ENCODE measurements around the gene PNRC2.
"Not testable (repeated sequence)": the region's sequence is repeated elsewhere in the genome, so short reads cannot be mapped to it uniquely, and the experiment has no call there.

Gene PNRC2

GRCh38 chr1:24008574-24009184 lies 49.1 kb downstream of the PNRC2 start:
- not testable (repeated sequence) for DNase-seq; H3K4me1 ChIP-seq (ENCODE audit: control insufficient read depth in 1 of 2, insufficient read depth in 2 of 2, low read length in 2 of 2); H2BK12ac ChIP-seq (ENCODE audit: low read length); H3K9ac ChIP-seq (ENCODE audit: low read length); H4K8ac ChIP-seq (ENCODE audit: low read depth, low read length); H2AFZ ChIP-seq (ENCODE audit: insufficient read depth, low read length, poor library complexity); H3K9me3 ChIP-seq (ENCODE audit: insufficient read depth, low read depth, low read length); H3K4me2 ChIP-seq (ENCODE audit: low read length); H4K91ac ChIP-seq (ENCODE audit: low read depth, low read length); H3K4ac ChIP-seq (ENCODE audit: low read depth, low read length); H4K12ac ChIP-seq (ENCODE audit: low read depth, low read length); H2BK5ac ChIP-seq (ENCODE audit: low read depth, low read length, poor library complexity); H3K27ac ChIP-seq (ENCODE audit: low read depth, low read length); H2BK120ac ChIP-seq (ENCODE audit: insufficient read depth, low read length, poor library complexity); H3K79me2 ChIP-seq (ENCODE audit: control insufficient read depth, insufficient read depth, low read length, poor library complexity); H3K36me3 ChIP-seq (ENCODE audit: control insufficient read depth in 1 of 2, insufficient read depth in 2 of 2, low read length in 2 of 2); H3K18ac ChIP-seq (ENCODE audit: low read length); H3K79me1 ChIP-seq (ENCODE audit: low read length); H2AK5ac ChIP-seq (ENCODE audit: low read length); H3K23ac ChIP-seq (ENCODE audit: low read length); H3K14ac ChIP-seq (ENCODE audit: low read length); H3K4me3 ChIP-seq (ENCODE audit: low read depth, low read length); H3K27me3 ChIP-seq (ENCODE audit: insufficient read depth, low read length)
- no CpG with 5 or more reads among the region's 3 CpGs for WGBS (ENCODE audit: extremely low coverage, insufficient coverage, insufficient read length)

GRCh38 chr1:24009406-24009805 lies 49.8 kb downstream of the PNRC2 start:
- Histone ChIP-seq H4K8ac (ENCODE audit: low read depth, low read length) (no peak overlapping the region), H3K27ac (ENCODE audit: low read depth, low read length) (no peak overlapping the region), H3K4me3 (ENCODE audit: low read depth, low read length) (no peak overlapping the region), H3K36me3 (ENCODE audit: control insufficient read depth in 1 of 2, insufficient read depth in 2 of 2, low read length in 2 of 2) (no peaks in the 10 kb centered on the region), H2BK12ac (ENCODE audit: low read length) (no peak overlapping the region), H3K4ac (ENCODE audit: low read depth, low read length) (no peak overlapping the region), H4K91ac (ENCODE audit: low read depth, low read length) (no peak overlapping the region), H3K4me1 (ENCODE audit: control insufficient read depth in 1 of 2, insufficient read depth in 2 of 2, low read length in 2 of 2) (peaks cover 0 to 3% of the 10 kb centered on the region in 2 experiments), H2AK5ac (ENCODE audit: low read length) (no peak overlapping the region), H3K14ac (ENCODE audit: low read length) (no peak overlapping the region), H2AFZ (ENCODE audit: insufficient read depth, low read length, poor library complexity) (no peak overlapping the region), H3K4me2 (ENCODE audit: low read length) (no peak overlapping the region), H3K9me3 (ENCODE audit: insufficient read depth, low read depth, low read length) (no peaks in the 10 kb centered on the region), H3K18ac (ENCODE audit: low read length) (no peak overlapping the region), H2BK120ac (ENCODE audit: insufficient read depth, low read length, poor library complexity) (no peak overlapping the region), H3K9ac (ENCODE audit: low read length) (no peak overlapping the region), H3K23ac (ENCODE audit: low read length) (no peak overlapping the region), H2BK5ac (ENCODE audit: low read depth, low read length, poor library complexity) (no peak overlapping the region), H4K12ac (ENCODE audit: low read depth, low read length) (no peak overlapping the region), H3K79me2 (ENCODE audit: control insufficient read depth, insufficient read depth, low read length, poor library complexity) (no peaks in the 10 kb centered on the region), H3K79me1 (ENCODE audit: low read length) (no peaks in the 10 kb centered on the region), H3K27me3 (ENCODE audit: insufficient read depth, low read length) (no peaks in the 10 kb centered on the region)
- WGBS (ENCODE audit: extremely low coverage, insufficient coverage, insufficient read length), result no CpG with 5 or more reads among the region's 1 CpG
- DNase-seq, result no peak

GRCh38 chr1:24010650-24011049 lies 51.0 kb downstream of the PNRC2 start:
- no peak overlapping the region for H2BK5ac ChIP-seq (ENCODE audit: low read depth, low read length, poor library complexity)
- H3K79me2 ChIP-seq (ENCODE audit: control insufficient read depth, insufficient read depth, low read length, poor library complexity), result no peaks in the 10 kb centered on the region
- no peaks in the 10 kb centered on the region for H3K79me1 ChIP-seq (ENCODE audit: low read length)
- H4K91ac ChIP-seq (ENCODE audit: low read depth, low read length), result no peak overlapping the region
- H2BK120ac ChIP-seq (ENCODE audit: insufficient read depth, low read length, poor library complexity), result no peak overlapping the region
- 87% methylated on average over 2 of the region's 5 CpGs for WGBS (ENCODE audit: extremely low coverage, insufficient coverage, insufficient read length)
- no peak for DNase-seq
- no peak overlapping the region for H3K18ac ChIP-seq (ENCODE audit: low read length)
- peaks cover 0 to 3% of the 10 kb centered on the region in 2 experiments for H3K4me1 ChIP-seq (ENCODE audit: control insufficient read depth in 1 of 2, insufficient read depth in 2 of 2, low read length in 2 of 2)
- no peak overlapping the region for H2AK5ac ChIP-seq (ENCODE audit: low read length)
- H3K23ac ChIP-seq (ENCODE audit: low read length), result no peak overlapping the region
- no peak overlapping the region for H3K4ac ChIP-seq (ENCODE audit: low read depth, low read length)
- no peak overlapping the region for H3K14ac ChIP-seq (ENCODE audit: low read length)
- no peak overlapping the region for H4K12ac ChIP-seq (ENCODE audit: low read depth, low read length)
- H2AFZ ChIP-seq (ENCODE audit: insufficient read depth, low read length, poor library complexity), result no peak overlapping the region
- H3K4me2 ChIP-seq (ENCODE audit: low read length), result no peak overlapping the region
- peak overlapping the region; percentile 70 for H3K9ac ChIP-seq (ENCODE audit: low read length)
- no peak overlapping the region for H3K4me3 ChIP-seq (ENCODE audit: low read depth, low read length)
- H3K9me3 ChIP-seq (ENCODE audit: insufficient read depth, low read depth, low read length), result no peaks in the 10 kb centered on the region
- no peaks in the 10 kb centered on the region for H3K36me3 ChIP-seq (ENCODE audit: control insufficient read depth in 1 of 2, insufficient read depth in 2 of 2, low read length in 2 of 2)
- H3K27me3 ChIP-seq (ENCODE audit: insufficient read depth, low read length), result no peaks in the 10 kb centered on the region
- no peak overlapping the region for H2BK12ac ChIP-seq (ENCODE audit: low read length)
- H4K8ac ChIP-seq (ENCODE audit: low read depth, low read length), result no peak overlapping the region
- H3K27ac ChIP-seq (ENCODE audit: low read depth, low read length), result no peak overlapping the region

- H2BK12ac ChIP-seq (ENCODE audit: low read length); H3K14ac ChIP-seq (ENCODE audit: low read length); H3K18ac ChIP-seq (ENCODE audit: low read length); H3K4me2 ChIP-seq (ENCODE audit: low read length); H3K27ac ChIP-seq (ENCODE audit: low read depth, low read length); H2AK5ac ChIP-seq (ENCODE audit: low read length); H3K79me1 ChIP-seq (ENCODE audit: low read length); H3K9me3 ChIP-seq (ENCODE audit: insufficient read depth, low read depth, low read length); H3K4me3 ChIP-seq (ENCODE audit: low read depth, low read length); H4K12ac ChIP-seq (ENCODE audit: low read depth, low read length); H2BK120ac ChIP-seq (ENCODE audit: insufficient read depth, low read length, poor library complexity); H4K91ac ChIP-seq (ENCODE audit: low read depth, low read length); H3K79me2 ChIP-seq (ENCODE audit: control insufficient read depth, insufficient read depth, low read length, poor library complexity); DNase-seq; H3K23ac ChIP-seq (ENCODE audit: low read length); H3K4ac ChIP-seq (ENCODE audit: low read depth, low read length); H4K8ac ChIP-seq (ENCODE audit: low read depth, low read length); H3K4me1 ChIP-seq (ENCODE audit: control insufficient read depth in 1 of 2, insufficient read depth in 2 of 2, low read length in 2 of 2); H2AFZ ChIP-seq (ENCODE audit: insufficient read depth, low read length, poor library complexity); H3K9ac ChIP-seq (ENCODE audit: low read length); H3K27me3 ChIP-seq (ENCODE audit: insufficient read depth, low read length); H3K36me3 ChIP-seq (ENCODE audit: control insufficient read depth in 1 of 2, insufficient read depth in 2 of 2, low read length in 2 of 2); H2BK5ac ChIP-seq (ENCODE audit: low read depth, low read length, poor library complexity): not testable (repeated sequence)
- no CpG with 5 or more reads among the region's 8 CpGs for WGBS (ENCODE audit: extremely low coverage, insufficient coverage, insufficient read length)
These were observed 53.2 kb downstream of the PNRC2 start for GRCh38 chr1:24012878-24013277.
